ENCODE data around the gene KDM4B.

DNA sequence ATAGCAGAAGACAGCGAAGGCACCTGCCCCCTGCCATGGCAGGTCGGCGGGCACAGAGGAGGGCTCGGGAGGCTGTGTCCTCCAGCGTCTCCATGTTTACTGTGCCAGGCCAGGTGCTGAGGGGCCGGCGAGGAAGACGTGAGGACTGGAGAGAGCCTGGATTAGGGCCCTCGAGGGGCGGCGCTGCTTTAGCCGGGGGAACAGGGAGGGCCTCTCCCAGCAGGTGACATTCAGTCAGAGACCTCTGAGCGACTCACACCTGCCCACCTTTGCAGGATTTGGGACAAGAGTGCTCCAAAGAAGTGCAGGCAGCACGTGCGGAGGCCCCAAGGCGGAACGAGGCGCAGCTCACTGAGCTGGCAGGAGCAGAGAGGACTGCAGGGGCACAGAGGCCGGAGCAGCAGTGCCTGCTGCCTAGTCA lies 17.6 kb downstream of the KDM4B start:
- TF ChIP-seq, protein P1, sequence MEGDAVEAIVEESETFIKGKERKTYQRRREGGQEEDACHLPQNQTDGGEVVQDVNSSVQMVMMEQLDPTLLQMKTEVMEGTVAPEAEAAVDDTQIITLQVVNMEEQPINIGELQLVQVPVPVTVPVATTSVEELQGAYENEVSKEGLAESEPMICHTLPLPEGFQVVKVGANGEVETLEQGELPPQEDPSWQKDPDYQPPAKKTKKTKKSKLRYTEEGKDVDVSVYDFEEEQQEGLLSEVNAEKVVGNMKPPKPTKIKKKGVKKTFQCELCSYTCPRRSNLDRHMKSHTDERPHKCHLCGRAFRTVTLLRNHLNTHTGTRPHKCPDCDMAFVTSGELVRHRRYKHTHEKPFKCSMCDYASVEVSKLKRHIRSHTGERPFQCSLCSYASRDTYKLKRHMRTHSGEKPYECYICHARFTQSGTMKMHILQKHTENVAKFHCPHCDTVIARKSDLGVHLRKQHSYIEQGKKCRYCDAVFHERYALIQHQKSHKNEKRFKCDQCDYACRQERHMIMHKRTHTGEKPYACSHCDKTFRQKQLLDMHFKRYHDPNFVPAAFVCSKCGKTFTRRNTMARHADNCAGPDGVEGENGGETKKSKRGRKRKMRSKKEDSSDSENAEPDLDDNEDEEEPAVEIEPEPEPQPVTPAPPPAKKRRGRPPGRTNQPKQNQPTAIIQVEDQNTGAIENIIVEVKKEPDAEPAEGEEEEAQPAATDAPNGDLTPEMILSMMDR (IDR thresholded peaks at IDR 0.05): no peak
- no peak for TF ChIP-seq POLR2A (IDR thresholded peaks at IDR 0.05)
